GM11168 (cell line): Measurements from ENCODE around the gene C1QTNF4.
"Not testable (repeated sequence)": the region's sequence is repeated elsewhere in the genome, so short reads cannot be mapped to it uniquely, and the experiment has no call there.

Experiments
- in situ Hi-C: fragments of 300-500 bp; cut with MboI; formaldehyde crosslinking; loops from one replicate; pipeline ENCODE4 v1.12.0; 2022; ENCODE audit warnings: low sequenced_read_pairs; ENCODE audit not compliant: unreplicated experiment

Gene C1QTNF4

DNA sequence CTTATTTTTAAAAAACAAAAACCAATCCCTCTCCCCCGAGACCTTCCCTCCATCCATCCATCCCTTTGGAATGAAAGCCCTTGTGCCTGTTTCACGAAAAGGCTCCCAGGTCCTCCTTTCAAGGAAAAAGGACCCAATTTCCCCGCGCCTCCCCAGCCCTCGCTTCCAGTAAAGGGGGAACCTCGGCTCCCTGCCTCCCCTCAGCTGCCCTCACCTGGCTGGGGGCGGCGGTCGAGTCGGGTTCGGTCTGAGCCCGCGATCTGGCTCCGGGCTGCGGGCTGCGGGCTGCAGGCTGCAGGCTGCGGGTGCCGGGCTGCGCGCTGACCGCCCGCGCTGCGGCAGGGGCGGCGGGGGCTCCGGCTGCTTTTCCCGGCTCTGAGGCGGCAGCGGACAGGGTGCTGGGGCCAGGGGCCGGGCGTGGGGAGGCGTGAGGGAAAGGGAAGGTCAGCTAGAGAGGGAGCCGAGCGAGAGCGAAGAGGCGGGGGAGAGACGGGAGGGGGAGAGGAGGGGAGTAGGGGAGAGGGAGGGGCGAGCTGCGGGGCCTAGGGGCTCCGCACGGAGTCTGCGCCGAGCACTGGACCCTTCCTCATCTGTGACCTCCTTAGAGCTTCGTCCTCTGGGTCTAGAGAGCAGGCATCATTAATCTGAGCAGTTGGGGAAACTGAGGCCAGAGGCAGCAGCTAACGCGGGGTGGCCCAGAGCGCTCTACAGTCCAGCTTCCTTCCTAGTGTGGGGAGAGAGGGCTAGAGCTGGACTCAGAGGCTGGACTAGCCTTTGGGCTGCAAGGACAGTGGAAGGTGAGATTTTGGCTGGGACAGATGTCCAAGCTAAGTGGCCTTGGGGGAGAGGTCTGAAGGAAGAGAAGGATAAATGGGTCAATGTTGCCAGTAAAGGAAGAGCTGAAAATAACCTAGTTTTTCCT is at the start of gene C1QTNF4:
TSS of gene C1QTNF4 (minus strand) at position 478 of the 922 bp plus-strand sequence. CDS start 3,601 bp downstream, outside the sequence.
- in situ Hi-C loops, result no loop called here

DNA sequence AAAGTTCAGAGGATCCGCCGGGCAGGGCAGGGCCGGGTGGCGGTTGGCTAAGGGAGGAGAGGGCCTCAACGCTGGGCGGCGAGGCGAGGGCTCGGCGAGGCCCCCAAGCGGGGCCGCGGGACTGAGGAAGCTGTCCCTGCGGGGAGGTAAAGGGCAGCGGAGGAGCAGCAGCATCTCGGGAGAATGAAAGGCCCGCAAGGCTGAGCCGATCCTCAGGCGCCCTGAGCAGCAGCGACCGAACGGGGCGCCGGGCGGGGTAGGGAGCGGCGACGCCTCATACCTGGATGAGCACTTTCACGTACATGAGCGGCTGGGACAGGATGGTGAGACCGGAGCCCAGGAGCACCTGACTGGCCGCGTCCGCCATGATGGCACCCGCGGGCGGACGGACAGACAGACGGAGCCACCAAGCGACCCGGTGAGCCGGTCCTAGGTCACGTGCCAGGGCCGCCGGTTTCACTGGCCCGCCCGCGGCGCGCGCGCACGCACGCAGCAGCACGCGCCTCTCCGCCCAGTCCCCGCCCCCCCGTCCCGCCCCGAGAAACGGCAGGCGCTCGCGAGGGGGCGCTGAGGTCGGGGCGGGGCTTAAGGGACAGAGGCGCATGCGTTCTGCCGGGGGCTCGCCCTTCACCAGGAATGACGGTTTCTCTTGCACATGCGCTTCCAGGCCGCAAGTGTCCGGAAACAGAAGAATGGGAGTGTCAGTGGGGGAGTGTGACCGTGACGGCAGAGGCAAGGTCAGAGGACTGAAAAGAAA is 48.1 kb upstream of the C1QTNF4 start, which contains the start of gene MTCH2:
TSS of gene MTCH2 (minus strand) at position 461 of the 757 bp plus-strand sequence. CDS start at position 367, 94 bp downstream.
- in situ Hi-C loops, result no loop called here

DNA sequence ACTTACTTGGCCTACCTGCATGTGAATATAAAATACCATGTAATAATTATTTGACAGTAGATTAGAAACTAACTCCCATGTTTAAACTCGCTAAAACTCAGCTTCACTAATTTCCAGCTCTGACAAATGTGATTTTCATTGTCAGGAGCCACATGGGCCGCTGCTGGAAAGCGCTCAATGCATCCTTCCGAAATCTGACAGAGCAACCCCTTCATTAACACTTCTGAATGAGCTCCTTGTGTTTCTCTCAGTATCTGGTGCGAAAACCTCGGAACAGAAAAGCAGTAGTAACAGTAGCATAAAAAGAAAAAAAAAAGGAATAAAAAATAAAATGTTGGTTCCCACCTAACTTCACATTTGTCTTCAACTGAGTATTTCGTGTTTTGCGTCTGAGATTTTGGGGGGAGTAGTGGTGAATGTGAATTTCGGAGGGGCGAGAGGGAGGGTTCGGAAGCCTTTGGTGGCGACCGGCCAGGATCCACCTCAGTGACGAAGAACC is 47.4 kb upstream of the C1QTNF4 start:
- in situ Hi-C loops, result no loop called here

DNA sequence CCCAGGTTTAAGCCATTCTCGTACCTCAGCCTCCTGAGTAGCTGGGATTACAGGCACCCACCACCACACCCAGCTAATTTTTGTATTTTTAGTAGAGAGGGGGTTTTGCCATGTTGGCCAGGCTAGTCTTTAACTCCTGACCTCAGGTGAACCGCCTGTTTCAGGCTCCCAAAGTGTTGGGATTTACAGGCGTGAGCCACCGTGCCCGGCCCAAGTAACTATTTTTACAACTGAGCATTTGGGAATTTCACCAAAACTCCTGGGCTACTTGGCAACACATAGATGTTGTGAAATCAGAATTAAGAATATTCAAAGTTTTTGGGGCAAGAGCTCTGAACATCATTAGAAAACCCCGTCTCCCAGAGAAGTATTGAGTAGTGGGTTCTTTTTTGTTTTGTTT is 46.3 kb upstream of the C1QTNF4 start:
- in situ Hi-C loops, result not testable (repeated sequence)

DNA sequence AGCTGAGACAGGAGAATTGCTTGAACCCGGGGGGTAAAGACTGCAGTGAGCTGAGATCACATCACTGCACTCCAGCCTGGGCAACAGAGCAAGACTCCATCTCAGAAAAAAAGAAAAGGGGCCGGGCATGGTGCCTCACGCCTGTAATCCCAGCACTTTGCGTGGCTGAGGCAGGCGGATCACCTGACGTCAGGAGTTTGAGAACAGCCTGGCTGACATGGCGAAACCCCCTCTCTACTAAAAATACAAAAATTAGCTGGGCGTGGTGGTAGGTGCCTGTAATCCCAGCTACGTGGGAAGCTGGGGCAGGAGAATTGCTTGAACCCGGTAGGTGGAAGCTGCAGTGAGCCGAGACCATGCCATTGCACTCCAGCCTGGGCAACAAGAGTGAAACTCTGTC is 42.1 kb upstream of the C1QTNF4 start:
- in situ Hi-C loops, result not testable (repeated sequence)

DNA sequence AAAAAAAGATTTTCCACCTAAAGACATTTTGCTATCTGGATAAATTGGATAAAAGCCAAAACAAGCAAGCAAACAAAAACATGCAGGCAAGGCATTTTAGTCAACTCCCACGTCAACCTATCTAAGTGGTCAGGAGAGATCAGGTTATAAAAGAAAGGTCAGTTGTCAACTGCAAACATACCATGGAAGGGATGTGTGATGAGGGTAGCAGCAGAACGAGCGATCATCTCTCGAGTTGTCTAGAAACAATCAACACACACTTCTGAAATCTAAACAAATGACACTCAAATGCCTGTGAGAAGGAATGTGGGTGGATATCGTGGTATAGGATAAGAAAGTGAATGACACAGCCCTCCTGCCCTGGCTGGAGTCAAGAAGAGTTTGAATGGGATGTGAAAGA is 37.3 kb upstream of the C1QTNF4 start:
- in situ Hi-C loops, result no loop called here

DNA sequence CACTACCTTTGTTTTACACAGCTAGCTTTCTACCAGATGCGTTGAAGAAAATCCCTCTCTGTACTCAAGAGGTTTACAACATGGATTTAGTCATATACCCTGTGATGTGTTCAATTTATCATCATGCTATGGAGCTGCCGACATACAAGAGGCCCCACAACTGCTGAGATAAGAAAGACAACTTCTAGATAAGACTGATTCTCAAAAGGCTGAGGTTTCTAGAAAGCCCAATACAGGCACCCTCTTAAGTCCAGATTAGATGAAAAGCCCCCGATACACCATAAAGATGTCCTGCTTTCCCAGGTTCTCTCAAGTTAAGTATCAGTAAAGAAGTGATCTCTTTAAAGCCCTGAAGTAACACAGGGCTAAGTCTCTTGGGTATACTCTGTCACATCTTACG is 33.8 kb upstream of the C1QTNF4 start:
- in situ Hi-C loops, result loop anchor here (10.0 kb wide), 1 partner anchor 197 kb away; no protein-coding TSS in a partner anchor

DNA sequence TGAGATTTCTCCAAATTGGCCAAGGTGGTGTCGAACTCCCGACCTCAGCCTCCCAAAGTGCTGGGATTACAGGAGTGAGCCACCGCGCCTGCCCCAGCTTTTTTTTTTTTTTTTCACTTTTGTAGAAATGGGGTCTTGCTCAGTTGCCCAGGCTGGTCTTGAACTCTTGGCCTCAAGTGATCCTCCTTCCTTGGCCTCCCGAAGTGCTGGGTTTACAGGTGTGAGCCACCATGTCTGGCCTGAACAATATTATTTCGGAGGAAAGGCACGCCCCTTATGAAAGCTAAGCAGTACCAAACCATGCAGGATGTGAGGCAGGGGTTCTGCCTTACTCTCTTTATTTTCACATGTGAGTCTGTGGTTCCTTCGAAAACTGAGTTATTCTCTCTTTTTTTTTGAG is 32.0 kb upstream of the C1QTNF4 start:
- in situ Hi-C loops, result loop anchor here (10.0 kb wide), 1 partner anchor 199 kb away; no protein-coding TSS in a partner anchor

DNA sequence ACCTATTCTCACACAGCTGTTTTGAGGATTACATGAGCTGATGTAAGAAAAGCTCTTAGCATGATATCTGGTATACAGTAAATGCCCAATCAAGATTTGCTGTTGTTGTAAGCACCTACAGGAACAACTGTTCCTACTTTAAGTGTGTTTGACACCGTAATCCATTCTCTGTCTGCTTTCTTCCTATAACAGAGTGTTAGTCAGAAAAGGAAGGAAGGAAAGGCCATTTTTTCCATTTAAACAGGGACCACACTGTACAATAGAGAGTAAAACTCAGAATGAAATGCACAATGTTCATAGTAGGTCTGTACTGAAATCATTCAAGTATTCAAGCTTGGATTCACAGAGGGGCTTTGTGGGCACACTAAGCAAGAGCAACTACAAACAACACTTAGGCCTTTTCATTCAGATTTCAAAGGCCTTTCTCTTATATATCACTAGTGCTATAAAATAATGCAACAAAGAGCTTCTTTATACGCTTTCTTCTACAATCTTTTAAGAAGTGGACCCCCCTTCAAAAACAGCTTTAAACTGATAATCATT is 26.7 kb upstream of the C1QTNF4 start:
- in situ Hi-C loops, result loop anchor here (10.0 kb wide), 1 partner anchor 204 kb away; no protein-coding TSS in a partner anchor

DNA sequence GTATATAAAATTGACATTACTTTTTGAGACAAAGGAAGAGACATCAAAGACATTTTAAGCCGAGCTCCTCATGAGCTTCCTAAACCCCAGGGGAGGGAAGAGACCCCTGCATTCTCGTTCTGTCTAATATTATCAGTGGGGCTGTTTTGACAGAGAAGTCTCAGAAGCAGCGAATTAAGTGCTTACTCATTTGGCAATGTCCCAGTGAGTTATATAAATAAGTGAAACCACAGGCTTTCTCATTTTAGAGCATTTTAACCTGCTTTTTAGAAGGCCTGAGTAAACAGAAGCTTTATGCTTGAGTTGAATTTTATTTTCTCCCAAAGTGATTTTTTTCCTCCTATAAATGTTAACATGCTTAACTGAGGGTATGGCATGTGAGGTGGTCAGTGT is 23.2 kb upstream of the C1QTNF4 start:
- in situ Hi-C loops, result no loop called here

DNA sequence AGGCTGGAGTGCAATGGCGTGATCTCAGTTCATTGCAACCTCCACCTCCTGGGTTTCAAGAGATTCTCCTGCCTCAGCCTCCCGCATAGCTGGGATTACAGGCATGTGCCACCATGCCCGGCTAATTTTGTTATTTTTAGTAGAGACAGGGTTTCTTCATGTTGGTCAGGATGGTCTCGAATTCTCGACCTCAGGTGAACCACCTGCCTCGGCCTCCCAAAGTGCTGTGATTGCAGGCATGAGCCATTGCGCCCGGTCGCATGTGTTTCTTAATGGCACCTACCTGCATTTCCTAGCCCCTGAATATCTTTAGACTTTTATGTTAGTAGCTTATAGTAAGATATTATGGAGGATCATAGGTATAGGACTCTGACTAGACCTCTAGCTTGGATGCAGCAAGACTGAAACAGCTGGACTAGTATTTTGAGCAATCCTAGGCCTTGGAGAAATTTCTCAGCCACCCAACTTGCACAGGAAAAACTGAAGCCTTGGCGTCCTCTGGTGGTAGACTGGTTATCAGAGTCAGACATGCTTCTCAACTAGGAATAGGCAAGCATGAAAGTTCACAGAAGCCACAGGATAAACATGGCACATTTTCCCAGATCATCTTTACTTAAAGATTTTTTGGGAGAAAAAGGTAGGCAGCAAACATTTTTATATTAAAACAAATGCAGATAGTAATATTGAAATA is 22.7 kb upstream of the C1QTNF4 start:
- in situ Hi-C loops, result no loop called here

DNA sequence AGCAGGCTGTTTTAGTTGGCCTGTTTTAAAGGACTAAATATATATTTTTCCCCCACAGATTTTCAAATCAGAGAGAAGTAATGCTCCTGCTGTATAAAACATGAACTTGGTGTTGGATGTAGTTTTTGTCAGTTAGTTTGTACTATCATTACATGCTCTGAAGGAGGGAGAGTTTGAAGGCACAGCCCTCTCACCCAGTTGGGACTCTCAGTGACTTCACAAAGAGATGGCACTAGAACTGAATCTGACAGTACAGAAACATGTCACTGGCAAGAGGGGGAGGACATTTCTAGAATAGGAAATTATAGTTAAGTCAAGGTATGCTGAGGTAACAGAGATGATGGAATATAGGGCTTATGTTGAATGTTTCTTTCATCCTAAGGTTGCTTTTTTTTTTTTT is 21.0 kb upstream of the C1QTNF4 start:
- in situ Hi-C loops, result no loop called here

DNA sequence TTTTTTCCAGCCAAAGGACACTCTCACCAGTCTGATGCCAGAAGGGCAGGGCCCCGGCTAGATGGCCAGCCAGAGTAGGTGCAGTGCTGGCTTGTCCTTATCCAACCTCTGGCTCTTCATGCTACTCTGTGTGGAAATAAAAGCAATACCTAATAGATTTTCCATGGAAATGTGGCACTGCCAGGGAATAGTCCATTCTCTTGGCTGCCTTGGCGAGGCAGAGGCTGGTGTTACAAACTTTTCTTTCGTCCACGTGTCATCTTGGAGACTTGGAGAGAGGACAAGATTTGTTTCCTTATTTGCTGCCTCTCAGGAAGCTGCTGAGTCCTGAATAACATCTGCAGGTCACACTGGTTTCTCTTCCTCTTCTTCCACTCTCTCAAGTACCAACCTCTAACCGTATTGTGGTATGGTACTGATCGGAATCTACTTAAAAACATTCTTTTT is 17.2 kb upstream of the C1QTNF4 start:
- in situ Hi-C loops, result no loop called here

DNA sequence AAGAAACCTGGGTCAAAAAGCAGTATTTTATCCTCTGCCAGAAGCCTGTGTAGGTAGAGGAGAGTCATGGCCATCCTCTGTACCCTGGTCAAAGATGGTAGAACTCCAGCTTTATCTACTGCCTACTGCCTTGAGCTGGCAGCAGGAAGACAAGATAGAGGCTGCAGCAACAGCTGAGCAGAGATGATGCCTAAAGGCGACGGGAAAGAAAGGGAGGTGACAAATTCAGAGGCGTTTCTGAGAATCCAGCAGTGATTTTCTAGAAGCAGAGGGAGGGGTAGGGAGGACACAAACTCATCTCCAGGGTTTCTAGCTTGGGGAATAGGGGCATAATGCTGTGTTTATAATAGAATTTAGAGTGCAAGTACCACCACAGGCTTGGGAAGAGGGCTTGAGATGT is 15.5 kb upstream of the C1QTNF4 start:
- in situ Hi-C loops, result no loop called here

DNA sequence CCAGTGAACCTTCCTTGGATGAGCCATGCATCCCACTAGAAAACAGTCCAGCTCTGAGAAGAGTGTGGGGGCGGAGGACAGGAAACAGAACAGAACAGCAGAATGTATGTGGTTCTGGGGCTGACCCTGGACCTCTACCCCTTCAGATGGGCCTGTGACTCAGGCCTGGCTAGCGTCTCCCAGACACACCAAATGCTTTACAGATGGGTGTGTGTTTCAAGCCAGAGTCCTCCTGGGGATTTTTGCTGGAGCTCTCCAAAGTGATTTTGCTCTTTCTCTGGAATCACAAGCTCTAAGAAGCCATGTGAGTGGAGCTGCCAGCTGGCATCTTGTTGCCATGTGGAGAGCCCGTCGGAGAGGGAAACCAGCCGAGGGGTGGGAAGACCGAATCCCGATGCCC is 13.2 kb upstream of the C1QTNF4 start:
- in situ Hi-C loops, result no loop called here

DNA sequence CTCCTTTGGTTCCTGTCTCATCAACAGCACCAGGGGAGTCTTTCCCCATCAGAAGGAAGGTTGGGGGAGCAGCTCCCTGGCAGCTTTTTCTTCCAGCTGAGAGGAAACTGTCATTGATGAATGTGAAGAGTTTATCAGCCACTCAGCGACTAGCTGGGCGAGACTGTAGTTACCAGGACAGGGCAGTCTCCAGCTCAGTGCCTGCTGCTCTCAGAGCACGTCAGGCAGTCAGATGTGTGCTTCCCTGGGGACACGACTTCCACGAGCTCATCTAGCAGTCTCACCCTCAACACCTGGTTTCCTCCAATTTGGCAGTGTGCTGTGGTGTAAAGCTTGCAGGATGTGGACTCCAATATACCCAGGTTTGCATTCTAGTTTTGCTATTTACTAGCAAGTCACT is 12.5 kb upstream of the C1QTNF4 start:
- in situ Hi-C loops, result no loop called here

DNA sequence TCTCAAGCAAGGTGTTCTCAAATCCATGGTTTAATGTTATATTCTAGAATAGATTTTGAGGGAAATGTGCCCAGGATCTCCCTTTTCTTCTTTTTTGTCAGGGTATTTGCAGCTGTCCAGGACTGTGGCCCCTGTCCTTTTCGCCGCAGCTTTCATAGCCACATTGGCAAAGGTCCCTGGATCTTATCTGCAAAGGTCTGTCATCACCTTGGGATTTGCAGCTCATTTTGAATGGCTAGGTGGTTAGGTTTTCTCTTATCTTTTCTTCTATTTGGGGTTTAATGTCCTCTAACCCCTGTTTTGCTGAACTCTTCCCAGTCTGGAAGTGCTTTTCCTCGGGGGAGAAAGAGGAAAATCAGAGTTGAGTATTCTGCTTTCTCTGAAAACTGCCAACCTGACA is 11.7 kb upstream of the C1QTNF4 start:
- in situ Hi-C loops, result no loop called here

DNA sequence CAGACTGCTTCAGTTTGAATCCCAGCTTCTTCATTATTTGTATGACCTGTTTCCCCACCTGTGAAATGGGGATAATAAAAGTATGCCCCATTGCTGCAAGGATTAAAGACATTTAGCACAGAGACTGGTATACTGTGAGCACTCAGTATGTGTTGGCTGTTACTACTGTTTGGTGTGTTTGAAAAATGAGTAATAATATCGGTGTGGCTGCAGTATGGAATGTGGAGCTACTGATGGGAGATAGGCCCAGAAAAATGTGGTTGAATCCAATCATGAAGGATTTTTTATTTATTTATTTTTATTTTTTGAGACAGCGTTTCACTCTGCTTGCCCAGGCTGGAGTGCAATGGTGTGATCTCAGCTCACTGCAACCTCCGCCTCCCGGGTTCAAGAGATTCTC is 9.1 kb upstream of the C1QTNF4 start:
- in situ Hi-C loops, result no loop called here

DNA sequence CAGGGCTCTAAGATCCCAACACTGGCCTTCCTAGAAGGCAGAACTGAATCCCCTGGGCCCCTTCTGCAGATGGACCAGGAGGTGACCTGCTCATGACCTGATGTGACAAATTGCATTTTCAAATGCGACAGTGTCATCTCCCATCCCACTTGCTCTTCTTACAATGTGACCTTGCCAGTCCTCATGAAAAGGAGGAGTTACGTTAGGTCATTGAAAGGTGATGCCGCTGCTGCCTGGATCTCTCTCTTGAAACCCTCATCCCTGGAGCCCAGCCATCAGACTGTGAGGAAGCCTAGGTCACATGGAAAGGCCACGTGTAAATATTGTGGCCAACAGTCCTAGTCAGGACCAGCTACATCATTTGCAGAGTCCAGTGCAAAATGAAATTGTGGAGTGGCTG is 5.7 kb upstream of the C1QTNF4 start:
- in situ Hi-C loops, result no loop called here

DNA sequence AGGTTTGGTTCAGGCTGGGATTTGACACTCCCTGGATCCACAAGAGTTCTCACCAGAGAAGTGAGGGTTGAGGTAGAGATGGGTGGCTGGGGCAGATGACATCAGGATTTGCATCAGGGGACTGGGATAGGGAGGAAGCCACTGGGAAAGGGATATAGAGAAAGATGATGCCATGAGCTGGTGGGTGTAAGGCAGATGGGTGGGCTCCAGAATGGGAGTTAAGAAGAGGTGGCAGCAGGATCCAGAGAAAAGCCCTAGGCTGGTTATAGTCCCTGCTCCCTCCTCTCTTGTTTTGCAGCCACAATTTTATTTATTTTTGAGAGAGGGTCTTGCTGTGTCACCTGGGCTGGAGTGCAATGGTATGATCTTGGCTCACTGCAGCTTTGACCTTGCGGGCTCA is 1.8 kb upstream of the C1QTNF4 start:
- in situ Hi-C loops, result no loop called here
